K562 treated with DMSO at 1 percent for 12 hours (cell line): ENCODE results near the gene OBI1. TPM values are rescaled to one million over a fixed set of nuclear protein-coding genes. Genes with fewer than 3 reads are reported as not detected.

Experiments used
- total RNA-seq: library from RNA; unstranded; fragments of 300-600 nt; gene quantifications from 2 replicates; pipeline ENCODE4 v1.2.3, GENCODE V29; 2022; ENCODE audit not compliant: insufficient read depth

The OBI1 gene
- total RNA-seq, result 3.0 and 10.0 TPM in 2 replicates

GRCh38 chr13:78658630-78659449, at the start of gene OBI1:
TSS of gene OBI1 (minus strand) at chr13:78659155. CDS start at chr13:78659120, 35 bp downstream.

GRCh38 chr13:78603240-78603957, 55.6 kb downstream of the OBI1 start, which contains the start of gene POU4F1:
TSS of gene POU4F1 (minus strand) at chr13:78603552. CDS start at chr13:78603326, 226 bp downstream.

Other genes starting within 250 kb of the OBI1 start
- gene POU4F1, start 55.6 kb downstream of the OBI1 start, total RNA-seq, result 1.3 and 3.1 TPM in 2 replicates